COLO668 (cell line): ENCODE data around the gene HERPUD1.

ENCODE experiments used
- DNase-seq: peaks from one replicate; lab custom pipeline; 2025; ENCODE audit not compliant: unreplicated experiment; lab: John Stamatoyannopoulos, UW

The HERPUD1 gene

DNA sequence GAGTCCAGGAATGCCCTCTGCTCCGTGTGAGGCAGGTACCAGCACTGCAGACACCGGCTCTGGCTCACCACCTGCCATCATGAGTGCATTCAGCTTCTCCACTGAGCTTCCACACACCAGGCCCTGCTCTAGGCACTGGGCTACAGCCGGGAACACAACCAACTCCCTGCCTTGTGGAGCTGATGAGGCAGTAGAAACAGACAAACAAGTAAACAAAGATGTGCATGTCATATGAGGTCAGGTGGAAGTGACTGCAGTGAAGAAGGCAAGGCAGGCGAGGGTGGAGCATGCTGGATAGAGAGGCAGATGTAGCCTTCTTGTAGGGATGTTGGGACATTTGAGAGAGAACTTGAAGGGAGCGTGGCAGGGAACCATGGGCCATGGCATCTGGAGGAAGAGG lies 62.4 kb downstream of the HERPUD1 start:
- no peak for DNase-seq
